Loucy (cell line): ENCODE results near the gene SAMD14.

Experiments used
- H2AFZ ChIP-seq: fragments of 200-600 bp; sonication (generic); 2 replicates; pipeline ENCODE4 v1.6.0; 2016; ENCODE audit warnings: antibody characterized with exemption, mild to moderate bottlenecking, low read length, moderate library complexity
- H3F3A ChIP-seq: fragments of 200-600 bp; 2 replicates; pipeline ENCODE4 v1.6.0; 2016; ENCODE audit warnings: antibody characterized with exemption, low read depth, mild to moderate bottlenecking
- H3K27me3 ChIP-seq: fragments of 200-600 bp; sonication (generic); 2 replicates; pipeline ENCODE4 v1.6.1; 2014; ENCODE audit warnings: low read length, mild to moderate bottlenecking; ENCODE audit not compliant: insufficient read depth, poor library complexity, severe bottlenecking
- H3K36me3 ChIP-seq: fragments of 200-600 bp; sonication (generic); 2 replicates; pipeline ENCODE4 v1.6.1; 2016; ENCODE audit warnings: low read length; ENCODE audit not compliant: insufficient read depth
- H3K4me1 ChIP-seq: fragments of 200-600 bp; sonication (generic); 2 replicates; pipeline ENCODE4 v1.5.1; 2014; ENCODE audit warnings: low read length, mild to moderate bottlenecking; ENCODE audit not compliant: insufficient read depth, poor library complexity, severe bottlenecking
- H3K4me2 ChIP-seq: fragments of 200-600 bp; sonication (generic); 2 replicates; pipeline ENCODE4 v1.6.0; 2014; ENCODE audit warnings: antibody characterized with exemption, low read length, low read depth, mild to moderate bottlenecking; ENCODE audit not compliant: poor library complexity, severe bottlenecking
- H3K4me3 ChIP-seq: fragments of 200-600 bp; sonication (generic); 2 replicates; pipeline ENCODE4 v1.5.1; 2014; ENCODE audit warnings: low read length, mild to moderate bottlenecking, mixed read lengths; ENCODE audit not compliant: poor library complexity, severe bottlenecking
- H3K79me2 ChIP-seq: fragments of 200-600 bp; sonication (generic); 2 replicates; pipeline ENCODE4 v1.6.1; 2014; ENCODE audit warnings: low read length; ENCODE audit not compliant: insufficient read depth
- H3K9ac ChIP-seq: fragments of 200-600 bp; sonication (generic); 2 replicates; pipeline ENCODE4 v1.6.0; 2014; ENCODE audit warnings: mild to moderate bottlenecking, low read depth, low read length, moderate library complexity; ENCODE audit not compliant: poor library complexity, severe bottlenecking
- H3K9me2 ChIP-seq: fragments of 200-600 bp; sonication (generic); replicated peaks from 2 replicates; pipeline ENCODE4 v1.6.1; 2016; ENCODE audit warnings: low read depth, low read length, mixed read lengths
- H3K9me3 ChIP-seq: fragments of 200-600 bp; sonication (generic); 2 replicates; pipeline ENCODE4 v1.6.1; 2014; ENCODE audit warnings: mild to moderate bottlenecking, antibody characterized with exemption, low read length, low read depth; ENCODE audit not compliant: insufficient read depth
- H4K20me1 ChIP-seq: fragments of 200-600 bp; sonication (generic); 2 replicates; pipeline ENCODE4 v1.6.0; 2014; ENCODE audit warnings: antibody characterized with exemption, low read length, mild to moderate bottlenecking; ENCODE audit not compliant: insufficient read depth, poor library complexity, severe bottlenecking
- EZH2phosphoT487 ChIP-seq: fragments of 200-600 bp; IDR thresholded peaks from 2 replicates; pipeline ENCODE4 v1.6.1; 2018; ENCODE audit warnings: antibody characterized with exemption, mild to moderate bottlenecking, moderate library complexity, borderline replicate concordance
- TF ChIP-seq, protein P1 (sequence below): fragments of 200-600 bp; sonication (generic); conservative IDR thresholded peaks from 2 replicates; pipeline ENCODE4 v1.5.1; 2014; ENCODE audit warnings: mild to moderate bottlenecking, antibody characterized with exemption, low read length

SAMD14 gene

DNA sequence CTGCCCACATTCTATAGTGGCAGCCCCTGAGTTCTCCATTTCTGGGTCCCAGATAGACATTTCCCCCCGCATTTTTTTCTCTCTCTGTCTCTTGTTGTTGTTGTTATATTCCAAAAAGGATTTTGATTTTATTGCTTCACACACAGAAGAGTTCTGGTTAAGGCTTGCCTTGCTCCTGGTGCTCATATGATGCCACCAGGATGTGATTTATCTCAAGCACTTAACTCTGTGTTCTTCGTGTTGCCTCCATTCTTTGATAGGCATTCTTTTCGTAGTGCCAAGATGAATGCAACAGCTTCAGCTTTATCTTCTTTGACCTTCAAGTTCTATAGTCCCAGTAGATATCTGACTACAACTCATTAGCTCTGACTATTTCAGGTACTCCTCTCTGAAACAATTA, 64.9 kb downstream of the SAMD14 start:
- Histone ChIP-seq H4K20me1 (no peaks in the 10 kb centered on the region), H3K9me2 (no peaks in the 10 kb centered on the region), H3K9me3 (no peaks in the 10 kb centered on the region), H3K4me2 (no peak overlapping the region), H3K4me3 (no peak overlapping the region), H3K4me1 (no peaks in the 10 kb centered on the region), H2AFZ (no peak overlapping the region), H3K27me3 (no peaks in the 10 kb centered on the region), H3K79me2 (no peaks in the 10 kb centered on the region), H3K9ac (no peak overlapping the region), H3K36me3 (no peaks in the 10 kb centered on the region), H3F3A (no peaks in the 10 kb centered on the region)
- TF ChIP-seq EZH2phosphoT487: no peak

DNA sequence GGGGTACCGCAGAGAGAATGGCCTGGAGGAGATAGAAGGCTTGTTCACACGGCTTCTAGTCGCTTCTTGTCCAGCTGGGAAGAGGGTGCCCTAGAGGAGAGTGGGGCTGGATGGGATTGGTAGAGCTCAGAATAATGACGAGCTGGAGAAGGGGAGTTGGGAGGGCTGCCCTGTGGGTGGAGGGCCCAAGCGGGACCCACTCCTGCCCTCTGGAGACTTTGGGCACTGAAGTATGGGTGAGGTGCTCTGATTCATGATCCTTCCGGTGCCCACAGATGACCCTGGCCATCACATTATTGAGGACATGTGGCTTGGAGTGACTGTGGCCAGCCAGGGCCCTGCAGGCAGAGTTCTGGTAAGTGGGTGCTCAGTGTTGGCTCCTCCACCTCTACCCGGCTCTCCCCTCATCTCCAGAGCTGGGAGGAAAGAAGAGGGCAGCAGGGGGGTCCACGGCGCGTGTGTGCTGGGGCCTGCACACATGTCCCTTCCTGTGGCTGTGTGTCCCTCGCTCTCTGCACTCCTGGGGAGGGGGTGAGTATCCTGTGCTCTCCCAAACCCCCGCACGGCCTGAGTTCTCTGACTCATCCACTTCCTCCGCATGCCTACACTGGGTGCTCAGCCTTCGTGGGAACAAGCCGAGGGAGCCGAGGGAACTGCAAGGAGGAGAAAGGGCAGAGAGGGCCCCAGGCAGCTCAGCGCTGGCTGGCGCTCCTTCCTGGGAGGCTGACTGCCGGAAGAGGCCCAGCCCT, 65.5 kb downstream of the SAMD14 start:
- Histone ChIP-seq H3K9me2 (no peaks in the 10 kb centered on the region), H3K4me3 (no peak overlapping the region), H3K36me3 (no peaks in the 10 kb centered on the region), H3K4me1 (peaks cover 6% of the 10 kb centered on the region), H3K4me2 (no peak overlapping the region), H3K9ac (no peak overlapping the region), H3K9me3 (no peaks in the 10 kb centered on the region), H3K27me3 (no peaks in the 10 kb centered on the region), H2AFZ (no peak overlapping the region), H4K20me1 (no peaks in the 10 kb centered on the region), H3F3A (no peaks in the 10 kb centered on the region), H3K79me2 (no peaks in the 10 kb centered on the region)
- no peak for TF ChIP-seq EZH2phosphoT487
- TF ChIP-seq, protein P1, sequence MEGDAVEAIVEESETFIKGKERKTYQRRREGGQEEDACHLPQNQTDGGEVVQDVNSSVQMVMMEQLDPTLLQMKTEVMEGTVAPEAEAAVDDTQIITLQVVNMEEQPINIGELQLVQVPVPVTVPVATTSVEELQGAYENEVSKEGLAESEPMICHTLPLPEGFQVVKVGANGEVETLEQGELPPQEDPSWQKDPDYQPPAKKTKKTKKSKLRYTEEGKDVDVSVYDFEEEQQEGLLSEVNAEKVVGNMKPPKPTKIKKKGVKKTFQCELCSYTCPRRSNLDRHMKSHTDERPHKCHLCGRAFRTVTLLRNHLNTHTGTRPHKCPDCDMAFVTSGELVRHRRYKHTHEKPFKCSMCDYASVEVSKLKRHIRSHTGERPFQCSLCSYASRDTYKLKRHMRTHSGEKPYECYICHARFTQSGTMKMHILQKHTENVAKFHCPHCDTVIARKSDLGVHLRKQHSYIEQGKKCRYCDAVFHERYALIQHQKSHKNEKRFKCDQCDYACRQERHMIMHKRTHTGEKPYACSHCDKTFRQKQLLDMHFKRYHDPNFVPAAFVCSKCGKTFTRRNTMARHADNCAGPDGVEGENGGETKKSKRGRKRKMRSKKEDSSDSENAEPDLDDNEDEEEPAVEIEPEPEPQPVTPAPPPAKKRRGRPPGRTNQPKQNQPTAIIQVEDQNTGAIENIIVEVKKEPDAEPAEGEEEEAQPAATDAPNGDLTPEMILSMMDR: no peak

DNA sequence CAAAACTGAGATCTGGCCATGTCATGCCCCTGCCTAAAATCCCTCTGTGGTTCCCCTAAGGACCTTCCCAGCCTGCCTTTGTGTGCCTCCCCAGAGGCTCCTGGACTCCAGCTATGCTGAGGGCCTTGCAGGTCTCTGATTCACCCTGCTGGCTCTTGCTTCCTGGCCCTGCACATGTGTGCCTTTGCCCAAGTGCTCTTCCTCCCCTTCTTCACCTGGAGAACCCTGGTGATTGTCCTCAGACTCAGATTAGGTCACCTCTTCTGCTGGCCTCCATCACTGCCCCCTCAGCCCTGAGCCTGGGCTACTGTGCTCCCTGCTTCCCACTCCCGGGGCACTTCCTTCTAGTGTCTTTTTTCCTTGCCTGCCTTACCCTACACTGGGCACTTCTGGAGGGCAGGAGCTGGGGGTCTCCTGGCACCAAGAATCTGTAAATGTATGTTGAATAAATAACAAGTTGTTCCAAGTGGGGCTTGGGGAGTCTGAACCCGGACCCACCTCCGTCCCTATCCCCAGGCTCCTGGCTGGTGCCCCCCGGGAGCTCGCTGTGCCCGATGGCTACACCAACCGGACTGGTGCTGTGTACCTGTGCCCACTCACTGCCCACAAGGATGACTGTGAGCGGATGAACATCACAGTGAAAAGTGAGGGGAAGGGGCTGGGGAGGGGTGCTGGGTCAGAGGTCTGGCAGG, 66.3 kb downstream of the SAMD14 start:
- Histone ChIP-seq H3F3A (no peaks in the 10 kb centered on the region), H3K4me3 (no peak overlapping the region), H3K36me3 (no peaks in the 10 kb centered on the region), H3K9me3 (no peaks in the 10 kb centered on the region), H3K9ac (no peak overlapping the region), H3K4me2 (no peak overlapping the region), H3K79me2 (no peaks in the 10 kb centered on the region), H3K4me1 (peaks cover 12% of the 10 kb centered on the region), H4K20me1 (no peaks in the 10 kb centered on the region), H3K27me3 (no peaks in the 10 kb centered on the region), H2AFZ (no peak overlapping the region), H3K9me2 (no peaks in the 10 kb centered on the region)
- TF ChIP-seq EZH2phosphoT487: no peak
- TF ChIP-seq, protein P1: no peak
